Measurements from ENCODE around the gene PRPS1L1. TPM values are rescaled to one million over a fixed set of nuclear protein-coding genes. Genes with fewer than 3 reads are reported as not detected.

Gene PRPS1L1
- total RNA-seq, 1 experiment from 2014 or later = not detected

- no peak for TF ChIP-seq ZNF317 (CRISPR knock-in tag; IDR thresholded peaks at IDR 0.05; ENCODE audit: borderline replicate concordance, low read depth)
- no peak for TF ChIP-seq ARID4B (CRISPR knock-in tag; IDR thresholded peaks at IDR 0.05; ENCODE audit: borderline replicate concordance)
- no peak for TF ChIP-seq TCF7 (CRISPR knock-in tag; IDR thresholded peaks at IDR 0.05; ENCODE audit: low read depth)
- no peak for TF ChIP-seq GTF2I (CRISPR knock-in tag; conservative IDR thresholded peaks at IDR 0.05)
- TF ChIP-seq ATF1 (CRISPR knock-in tag; IDR thresholded peaks at IDR 0.05) = no peak
- TF ChIP-seq ZNF425 (CRISPR knock-in tag; conservative IDR thresholded peaks at IDR 0.05) = no peak
- TF ChIP-seq, protein P1, sequence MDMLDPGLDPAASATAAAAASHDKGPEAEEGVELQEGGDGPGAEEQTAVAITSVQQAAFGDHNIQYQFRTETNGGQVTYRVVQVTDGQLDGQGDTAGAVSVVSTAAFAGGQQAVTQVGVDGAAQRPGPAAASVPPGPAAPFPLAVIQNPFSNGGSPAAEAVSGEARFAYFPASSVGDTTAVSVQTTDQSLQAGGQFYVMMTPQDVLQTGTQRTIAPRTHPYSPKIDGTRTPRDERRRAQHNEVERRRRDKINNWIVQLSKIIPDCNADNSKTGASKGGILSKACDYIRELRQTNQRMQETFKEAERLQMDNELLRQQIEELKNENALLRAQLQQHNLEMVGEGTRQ (CRISPR knock-in tag; IDR thresholded peaks at IDR 0.05) = no peak
- no peak for TF ChIP-seq ESRRA (CRISPR knock-in tag; IDR thresholded peaks at IDR 0.05; ENCODE audit: borderline replicate concordance)
- TF ChIP-seq, protein P2, sequence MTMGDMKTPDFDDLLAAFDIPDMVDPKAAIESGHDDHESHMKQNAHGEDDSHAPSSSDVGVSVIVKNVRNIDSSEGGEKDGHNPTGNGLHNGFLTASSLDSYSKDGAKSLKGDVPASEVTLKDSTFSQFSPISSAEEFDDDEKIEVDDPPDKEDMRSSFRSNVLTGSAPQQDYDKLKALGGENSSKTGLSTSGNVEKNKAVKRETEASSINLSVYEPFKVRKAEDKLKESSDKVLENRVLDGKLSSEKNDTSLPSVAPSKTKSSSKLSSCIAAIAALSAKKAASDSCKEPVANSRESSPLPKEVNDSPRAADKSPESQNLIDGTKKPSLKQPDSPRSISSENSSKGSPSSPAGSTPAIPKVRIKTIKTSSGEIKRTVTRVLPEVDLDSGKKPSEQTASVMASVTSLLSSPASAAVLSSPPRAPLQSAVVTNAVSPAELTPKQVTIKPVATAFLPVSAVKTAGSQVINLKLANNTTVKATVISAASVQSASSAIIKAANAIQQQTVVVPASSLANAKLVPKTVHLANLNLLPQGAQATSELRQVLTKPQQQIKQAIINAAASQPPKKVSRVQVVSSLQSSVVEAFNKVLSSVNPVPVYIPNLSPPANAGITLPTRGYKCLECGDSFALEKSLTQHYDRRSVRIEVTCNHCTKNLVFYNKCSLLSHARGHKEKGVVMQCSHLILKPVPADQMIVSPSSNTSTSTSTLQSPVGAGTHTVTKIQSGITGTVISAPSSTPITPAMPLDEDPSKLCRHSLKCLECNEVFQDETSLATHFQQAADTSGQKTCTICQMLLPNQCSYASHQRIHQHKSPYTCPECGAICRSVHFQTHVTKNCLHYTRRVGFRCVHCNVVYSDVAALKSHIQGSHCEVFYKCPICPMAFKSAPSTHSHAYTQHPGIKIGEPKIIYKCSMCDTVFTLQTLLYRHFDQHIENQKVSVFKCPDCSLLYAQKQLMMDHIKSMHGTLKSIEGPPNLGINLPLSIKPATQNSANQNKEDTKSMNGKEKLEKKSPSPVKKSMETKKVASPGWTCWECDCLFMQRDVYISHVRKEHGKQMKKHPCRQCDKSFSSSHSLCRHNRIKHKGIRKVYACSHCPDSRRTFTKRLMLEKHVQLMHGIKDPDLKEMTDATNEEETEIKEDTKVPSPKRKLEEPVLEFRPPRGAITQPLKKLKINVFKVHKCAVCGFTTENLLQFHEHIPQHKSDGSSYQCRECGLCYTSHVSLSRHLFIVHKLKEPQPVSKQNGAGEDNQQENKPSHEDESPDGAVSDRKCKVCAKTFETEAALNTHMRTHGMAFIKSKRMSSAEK (CRISPR knock-in tag; IDR thresholded peaks at IDR 0.05; ENCODE audit: borderline replicate concordance) = no peak
- TF ChIP-seq SP1 (CRISPR knock-in tag; conservative IDR thresholded peaks at IDR 0.05) = no peak
- no peak for TF ChIP-seq PRDM15 (CRISPR knock-in tag; IDR thresholded peaks at IDR 0.05)
- no peak for TF ChIP-seq NFYB (CRISPR knock-in tag; conservative IDR thresholded peaks at IDR 0.05; ENCODE audit: low read depth)
- TF ChIP-seq, protein P3, sequence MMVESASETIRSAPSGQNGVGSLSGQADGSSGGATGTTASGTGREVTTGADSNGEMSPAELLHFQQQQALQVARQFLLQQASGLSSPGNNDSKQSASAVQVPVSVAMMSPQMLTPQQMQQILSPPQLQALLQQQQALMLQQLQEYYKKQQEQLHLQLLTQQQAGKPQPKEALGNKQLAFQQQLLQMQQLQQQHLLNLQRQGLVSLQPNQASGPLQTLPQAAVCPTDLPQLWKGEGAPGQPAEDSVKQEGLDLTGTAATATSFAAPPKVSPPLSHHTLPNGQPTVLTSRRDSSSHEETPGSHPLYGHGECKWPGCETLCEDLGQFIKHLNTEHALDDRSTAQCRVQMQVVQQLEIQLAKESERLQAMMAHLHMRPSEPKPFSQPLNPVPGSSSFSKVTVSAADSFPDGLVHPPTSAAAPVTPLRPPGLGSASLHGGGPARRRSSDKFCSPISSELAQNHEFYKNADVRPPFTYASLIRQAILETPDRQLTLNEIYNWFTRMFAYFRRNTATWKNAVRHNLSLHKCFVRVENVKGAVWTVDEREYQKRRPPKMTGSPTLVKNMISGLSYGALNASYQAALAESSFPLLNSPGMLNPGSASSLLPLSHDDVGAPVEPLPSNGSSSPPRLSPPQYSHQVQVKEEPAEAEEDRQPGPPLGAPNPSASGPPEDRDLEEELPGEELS (CRISPR knock-in tag; IDR thresholded peaks at IDR 0.05) = no peak
- no peak for TF ChIP-seq CBFB (CRISPR knock-in tag; IDR thresholded peaks at IDR 0.05; ENCODE audit: low read depth)
- TF ChIP-seq RORB (CRISPR knock-in tag; IDR thresholded peaks at IDR 0.05) = no peak
- no peak for TF ChIP-seq NR2C2 (CRISPR knock-in tag; IDR thresholded peaks at IDR 0.05)
- ChIA-PET POLR2A (no interaction called here), CTCF (no interaction called here)
- DNase-seq (ENCODE audit: low spot score) (no peak), ATAC-seq (no peak)
- H3K4me3 Mint-ChIP-seq = no peak overlapping the region
- H3K27me3 Mint-ChIP-seq (ENCODE audit: low read depth) = no peaks in the 10 kb centered on the region
- H3K9me3 Mint-ChIP-seq = peaks cover 3% of the 10 kb centered on the region; the same call in 1 of the 2 replicates
- H3K27ac Mint-ChIP-seq = no peak overlapping the region
- H3K36me3 Mint-ChIP-seq = no peaks in the 10 kb centered on the region
- H3K4me1 Mint-ChIP-seq = no peaks in the 10 kb centered on the region
Measured at GRCh38 chr7:18036783-18037182, 9.1 kb upstream of the PRPS1L1 start.
